Measurements from ENCODE around the gene FBLN1. TPM values are rescaled to one million over a fixed set of nuclear protein-coding genes. Genes with fewer than 3 reads are reported as not detected.

The FBLN1 gene
- total RNA-seq, 1 donor from 2014 or later, result 238 TPM

DNA sequence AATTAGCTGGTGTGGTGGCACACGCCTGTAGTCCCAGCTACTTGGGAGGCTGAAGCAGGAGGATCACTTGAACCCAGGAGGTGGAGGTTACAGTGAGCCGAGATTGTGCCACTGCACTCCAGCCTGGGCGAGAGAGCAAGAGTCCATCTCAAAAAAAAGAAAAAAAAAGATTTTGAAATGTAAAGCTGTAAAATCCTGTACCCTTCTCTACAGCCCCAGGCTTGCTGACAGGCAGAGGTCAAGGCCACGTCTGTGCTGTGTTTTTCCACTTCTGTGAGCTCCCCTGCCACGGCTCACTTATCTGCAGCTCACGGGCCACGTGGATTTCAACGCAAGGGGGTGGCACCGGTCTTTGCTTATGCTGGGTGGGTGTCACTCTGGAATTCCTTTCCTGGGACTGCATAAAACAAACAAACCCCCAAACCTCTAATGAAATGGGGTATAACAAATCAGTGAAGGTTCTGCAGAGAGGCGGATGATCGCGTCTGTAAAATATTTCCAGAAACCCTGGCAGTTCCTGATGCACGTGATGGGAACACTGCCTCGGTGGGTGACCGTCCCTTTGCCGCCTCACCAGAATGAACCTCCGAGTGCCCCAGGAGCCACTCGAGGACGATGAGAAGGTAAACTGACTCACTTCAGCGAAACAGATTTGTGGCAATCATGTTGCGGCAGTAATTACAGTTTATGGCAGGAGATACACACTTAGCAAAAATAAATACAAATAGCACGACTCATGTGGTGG is 125.0 kb downstream of the FBLN1 start:
- Mint-ChIP-seq H3K36me3 (ENCODE audit: low read depth, unreplicated experiment) (no peaks in the 10 kb centered on the region), H3K4me3 (ENCODE audit: unreplicated experiment) (no peak overlapping the region), H3K4me1 (ENCODE audit: unreplicated experiment) (peaks cover 16% of the 10 kb centered on the region), H3K27me3 (ENCODE audit: unreplicated experiment) (peaks cover 3% of the 10 kb centered on the region), H3K27ac (ENCODE audit: unreplicated experiment) (no peak overlapping the region), H3K9me3 (ENCODE audit: unreplicated experiment) (no peaks in the 10 kb centered on the region)
- TF ChIP-seq, protein P1, sequence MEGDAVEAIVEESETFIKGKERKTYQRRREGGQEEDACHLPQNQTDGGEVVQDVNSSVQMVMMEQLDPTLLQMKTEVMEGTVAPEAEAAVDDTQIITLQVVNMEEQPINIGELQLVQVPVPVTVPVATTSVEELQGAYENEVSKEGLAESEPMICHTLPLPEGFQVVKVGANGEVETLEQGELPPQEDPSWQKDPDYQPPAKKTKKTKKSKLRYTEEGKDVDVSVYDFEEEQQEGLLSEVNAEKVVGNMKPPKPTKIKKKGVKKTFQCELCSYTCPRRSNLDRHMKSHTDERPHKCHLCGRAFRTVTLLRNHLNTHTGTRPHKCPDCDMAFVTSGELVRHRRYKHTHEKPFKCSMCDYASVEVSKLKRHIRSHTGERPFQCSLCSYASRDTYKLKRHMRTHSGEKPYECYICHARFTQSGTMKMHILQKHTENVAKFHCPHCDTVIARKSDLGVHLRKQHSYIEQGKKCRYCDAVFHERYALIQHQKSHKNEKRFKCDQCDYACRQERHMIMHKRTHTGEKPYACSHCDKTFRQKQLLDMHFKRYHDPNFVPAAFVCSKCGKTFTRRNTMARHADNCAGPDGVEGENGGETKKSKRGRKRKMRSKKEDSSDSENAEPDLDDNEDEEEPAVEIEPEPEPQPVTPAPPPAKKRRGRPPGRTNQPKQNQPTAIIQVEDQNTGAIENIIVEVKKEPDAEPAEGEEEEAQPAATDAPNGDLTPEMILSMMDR (IDR thresholded peaks at IDR 0.05; ENCODE audit: unreplicated experiment), result no peak
- DNase-seq (ENCODE audit: low spot score), result no peak

DNA sequence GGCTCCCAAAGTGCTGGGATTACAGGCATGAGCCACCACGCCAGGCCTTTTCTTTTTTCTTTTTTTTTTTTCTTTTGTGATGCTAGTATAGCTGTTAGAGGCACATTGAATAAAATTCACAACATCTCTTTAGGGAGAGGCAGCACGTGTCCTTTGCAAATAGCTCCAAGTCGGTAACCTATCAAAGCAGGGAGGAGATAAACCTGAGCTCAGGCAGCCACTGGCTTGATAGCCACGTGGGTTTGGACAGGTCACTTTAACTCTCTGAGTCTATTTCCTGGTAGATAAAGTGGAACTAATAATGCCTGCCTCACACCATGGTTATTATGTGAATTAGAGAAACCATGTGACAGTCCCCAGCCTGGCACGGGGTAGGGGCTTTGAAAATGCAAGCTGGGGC is 125.8 kb downstream of the FBLN1 start:
- H3K4me1 Mint-ChIP-seq (ENCODE audit: unreplicated experiment), result peaks cover 16% of the 10 kb centered on the region
- no peak overlapping the region for H3K27ac Mint-ChIP-seq (ENCODE audit: unreplicated experiment)
- DNase-seq (ENCODE audit: low spot score), result no peak
- no peaks in the 10 kb centered on the region for H3K9me3 Mint-ChIP-seq (ENCODE audit: unreplicated experiment)
- peaks cover 3% of the 10 kb centered on the region for H3K27me3 Mint-ChIP-seq (ENCODE audit: unreplicated experiment)
- H3K36me3 Mint-ChIP-seq (ENCODE audit: low read depth, unreplicated experiment), result no peaks in the 10 kb centered on the region
- no peak overlapping the region for H3K4me3 Mint-ChIP-seq (ENCODE audit: unreplicated experiment)
- TF ChIP-seq, protein P1 (IDR thresholded peaks at IDR 0.05; ENCODE audit: unreplicated experiment), result no peak

DNA sequence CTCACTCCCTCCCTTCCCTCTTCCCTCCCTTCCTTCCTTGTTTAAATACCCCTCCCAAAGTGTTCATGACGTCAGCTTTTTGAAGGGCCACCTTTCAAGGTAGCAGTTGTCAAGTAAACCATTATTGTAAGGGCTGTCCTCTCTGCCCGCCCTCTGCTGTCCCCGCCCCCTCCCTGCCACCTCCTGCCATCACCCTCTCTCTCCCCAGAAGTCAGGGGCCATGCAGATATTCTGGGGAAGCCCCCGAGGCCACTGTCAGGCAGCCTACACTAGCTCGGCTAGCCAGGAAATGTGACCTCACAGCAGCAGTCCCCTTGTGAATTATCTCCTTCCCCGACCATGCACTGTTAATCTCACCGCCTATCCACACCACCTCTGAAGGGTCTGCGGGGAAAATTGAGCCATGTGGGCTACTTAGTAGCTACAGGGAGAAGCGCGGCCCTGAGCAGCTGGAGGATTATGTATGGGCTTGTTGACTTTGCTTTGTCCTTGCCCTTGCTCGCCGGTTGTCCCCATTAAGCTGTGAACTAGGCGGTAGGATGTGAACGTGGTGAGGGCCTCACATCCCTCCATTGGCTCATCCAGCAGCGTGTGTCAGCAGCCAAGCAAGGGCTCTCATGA is 126.9 kb downstream of the FBLN1 start:
- Mint-ChIP-seq H3K27ac (ENCODE audit: unreplicated experiment) (no peak overlapping the region), H3K4me3 (ENCODE audit: unreplicated experiment) (no peak overlapping the region), H3K9me3 (ENCODE audit: unreplicated experiment) (no peaks in the 10 kb centered on the region), H3K36me3 (ENCODE audit: low read depth, unreplicated experiment) (no peaks in the 10 kb centered on the region), H3K27me3 (ENCODE audit: unreplicated experiment) (peaks cover 3% of the 10 kb centered on the region), H3K4me1 (ENCODE audit: unreplicated experiment) (peaks cover 16% of the 10 kb centered on the region)
- TF ChIP-seq, protein P1 (IDR thresholded peaks at IDR 0.05; ENCODE audit: unreplicated experiment), result no peak
- no peak for DNase-seq (ENCODE audit: low spot score)

DNA sequence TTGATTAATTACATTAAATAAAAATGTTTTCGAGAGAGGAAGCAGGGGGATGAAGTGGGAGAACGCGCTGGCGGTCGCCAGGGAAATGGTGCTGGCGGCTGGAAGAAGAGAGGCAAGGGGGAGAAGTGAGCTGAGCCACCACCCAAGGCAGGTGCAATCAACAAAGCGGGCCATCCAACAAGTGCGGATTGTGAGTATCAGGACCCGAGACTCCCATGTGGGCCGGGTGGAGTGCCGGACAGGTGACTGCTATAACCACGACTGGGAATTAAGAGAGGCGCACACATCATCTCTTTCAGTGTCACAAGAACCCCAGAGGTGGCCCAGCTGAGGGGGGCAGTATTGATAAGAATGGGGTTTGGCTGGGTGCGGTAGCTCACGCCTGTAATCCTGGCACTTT is 127.8 kb downstream of the FBLN1 start:
- Mint-ChIP-seq H3K27me3 (ENCODE audit: unreplicated experiment) (peaks cover 3% of the 10 kb centered on the region), H3K36me3 (ENCODE audit: low read depth, unreplicated experiment) (no peaks in the 10 kb centered on the region), H3K27ac (ENCODE audit: unreplicated experiment) (no peak overlapping the region), H3K4me3 (ENCODE audit: unreplicated experiment) (no peak overlapping the region), H3K9me3 (ENCODE audit: unreplicated experiment) (no peaks in the 10 kb centered on the region), H3K4me1 (ENCODE audit: unreplicated experiment) (peaks cover 16% of the 10 kb centered on the region)
- TF ChIP-seq, protein P1 (IDR thresholded peaks at IDR 0.05; ENCODE audit: unreplicated experiment), result no peak
- DNase-seq (ENCODE audit: low spot score), result no peak

All from endothelial cell (in vitro differentiated cells).